GM19023 (cell line): ENCODE data around the gene THSD4.

Source experiments
- ATAC-seq: cut with Tn5 transposase; IDR thresholded peaks from one replicate; pipeline ENCODE4 v1.9.1; 2021; ENCODE audit warnings: mild to moderate bottlenecking, moderate library complexity; ENCODE audit not compliant: unreplicated experiment

Gene THSD4

DNA sequence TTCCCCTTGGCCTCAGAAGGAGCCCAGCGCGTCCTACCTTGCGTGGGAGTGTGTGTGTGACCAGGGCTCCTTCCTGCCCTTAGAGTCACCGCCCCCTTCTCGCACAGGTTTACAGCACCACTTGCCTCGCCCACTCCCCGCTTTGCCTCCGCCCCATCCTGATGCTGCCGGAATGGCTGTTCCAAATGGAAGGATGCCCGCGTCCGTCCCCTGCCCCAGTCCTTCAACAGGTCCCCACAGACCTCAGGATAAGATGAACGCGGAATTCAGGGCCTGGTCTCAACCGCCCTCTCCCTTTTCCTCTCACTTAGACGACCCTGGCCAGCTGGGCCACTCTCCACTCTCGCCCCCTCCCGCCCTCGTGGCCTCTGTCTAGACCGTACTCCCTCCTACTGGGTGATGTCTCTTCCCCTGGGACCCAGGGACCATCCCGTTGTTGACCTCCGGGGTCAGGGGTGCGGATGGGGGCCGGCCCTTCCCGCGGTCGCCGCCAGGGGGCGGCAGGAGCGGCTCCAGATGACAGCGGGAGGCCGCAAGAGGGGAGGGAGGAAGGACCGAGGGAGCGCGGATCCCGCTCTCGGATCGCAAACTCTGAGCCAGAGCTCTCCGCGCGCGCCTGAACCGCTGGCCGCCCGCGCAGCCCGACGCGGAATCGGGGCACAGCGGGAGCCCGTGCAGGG lies at the start of gene THSD4:
Gene THSD4 (plus strand): TSS at position 585 of the 680 bp plus-strand sequence.
- peak; percentile 71 for ATAC-seq

DNA sequence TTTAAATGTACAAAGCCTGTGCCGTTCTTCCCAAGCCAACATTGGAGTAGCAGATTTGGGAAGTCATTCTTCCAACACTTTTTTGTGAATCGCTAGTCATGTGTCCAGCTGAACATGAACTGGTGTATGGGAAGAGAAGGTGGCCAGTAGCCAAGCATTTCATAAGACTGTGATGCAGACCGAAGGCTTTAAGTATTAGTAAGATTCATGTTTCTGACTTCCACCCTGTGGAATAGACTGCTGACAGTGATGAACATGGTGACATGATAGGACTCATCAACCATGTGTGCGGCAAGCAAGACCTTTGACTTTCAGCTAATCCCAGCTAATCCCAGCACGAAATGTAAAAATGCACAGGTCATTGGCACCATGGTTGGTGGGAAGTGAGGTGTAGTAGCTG lies 48.3 kb upstream of the THSD4 start:
- ATAC-seq, result no peak

DNA sequence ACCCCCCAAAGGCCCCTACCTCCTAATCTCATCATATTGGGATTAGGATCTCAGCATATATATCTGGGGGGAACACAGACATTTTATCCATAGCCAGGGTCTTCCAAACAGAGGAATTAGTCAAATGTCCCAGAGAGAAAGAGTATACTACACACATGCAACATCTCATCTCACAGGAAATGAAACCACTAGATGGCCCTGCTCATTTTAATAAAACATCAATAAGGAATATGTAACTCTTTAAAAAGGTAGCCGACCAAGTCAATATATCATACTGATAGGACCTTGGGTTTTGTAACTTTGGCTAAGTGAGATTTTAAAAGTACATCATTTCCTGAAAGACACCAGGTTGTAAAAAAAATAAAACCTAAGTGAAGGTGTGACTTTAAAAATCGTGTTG lies 45.6 kb upstream of the THSD4 start:
- no peak for ATAC-seq

DNA sequence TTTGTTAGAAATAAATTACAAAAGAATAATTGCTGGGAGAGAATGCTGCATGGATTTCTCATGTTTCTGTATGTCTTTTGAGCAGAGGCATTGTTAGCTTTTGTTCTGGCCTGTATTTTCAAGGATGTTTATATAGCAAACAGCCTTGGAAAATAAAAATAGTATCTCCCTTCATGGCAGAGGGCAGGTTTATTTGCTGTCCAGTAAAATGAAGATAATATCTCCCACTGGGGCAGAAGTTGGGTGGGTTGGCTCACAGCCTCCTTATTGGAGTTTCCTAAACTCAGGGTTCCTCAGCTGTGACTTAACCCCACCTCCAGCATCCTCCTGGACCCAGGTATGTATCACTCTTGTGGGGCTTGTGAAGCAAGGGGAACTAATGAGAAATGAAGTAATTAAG lies 43.7 kb upstream of the THSD4 start:
- no peak for ATAC-seq

DNA sequence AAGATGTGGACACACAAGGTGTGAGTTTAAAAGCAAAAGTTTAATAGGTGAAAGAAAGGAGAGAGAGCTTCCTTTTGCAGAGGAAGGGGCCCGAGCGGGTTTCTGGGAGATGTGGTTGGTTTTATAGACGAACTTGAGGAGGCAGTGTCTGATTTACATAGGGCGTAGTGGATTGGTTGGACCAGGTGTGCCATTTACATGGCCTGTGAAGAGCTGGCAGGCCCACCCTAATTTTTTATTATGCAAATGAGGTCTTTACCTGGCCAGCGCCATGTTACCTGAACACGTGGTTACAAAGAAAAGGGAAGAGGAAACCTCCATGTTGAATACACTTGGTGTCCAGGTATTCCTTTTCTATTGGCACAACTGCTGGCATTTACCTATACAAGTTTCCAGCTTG lies 42.8 kb upstream of the THSD4 start:
- no peak for ATAC-seq

DNA sequence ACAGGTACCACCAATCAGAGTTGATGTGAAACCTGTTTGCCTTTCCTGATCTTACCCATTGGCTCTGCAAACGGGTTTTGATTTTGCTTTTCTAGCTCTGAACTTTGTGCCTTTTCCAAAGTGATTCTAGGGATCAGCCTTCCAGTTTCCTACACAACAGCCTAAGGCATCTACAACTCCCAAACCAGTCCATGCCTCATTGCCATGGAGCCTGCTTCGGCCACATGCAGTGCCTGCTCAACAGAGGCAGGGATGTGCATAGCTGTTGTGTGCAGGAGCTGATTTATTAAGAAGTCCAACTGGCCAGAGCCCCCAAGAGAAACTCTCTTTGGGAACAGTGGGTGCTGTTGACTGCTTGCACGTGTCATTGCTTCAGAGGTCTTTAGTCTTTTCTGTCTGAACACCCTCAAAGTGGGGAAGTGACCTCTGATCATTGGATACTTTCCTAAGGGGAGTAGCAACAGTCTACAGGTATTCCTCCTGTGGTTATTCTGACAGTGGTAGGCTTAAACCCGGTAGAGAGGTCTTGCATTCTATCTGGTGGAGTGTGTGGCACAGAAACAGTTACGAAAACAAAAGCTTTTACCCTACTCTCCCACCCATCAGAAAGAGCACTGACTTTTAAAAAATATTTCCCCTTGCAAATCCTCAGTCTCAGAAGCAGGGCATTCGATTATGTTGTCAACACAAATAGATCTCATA lies 36.6 kb upstream of the THSD4 start:
- ATAC-seq, result no peak

DNA sequence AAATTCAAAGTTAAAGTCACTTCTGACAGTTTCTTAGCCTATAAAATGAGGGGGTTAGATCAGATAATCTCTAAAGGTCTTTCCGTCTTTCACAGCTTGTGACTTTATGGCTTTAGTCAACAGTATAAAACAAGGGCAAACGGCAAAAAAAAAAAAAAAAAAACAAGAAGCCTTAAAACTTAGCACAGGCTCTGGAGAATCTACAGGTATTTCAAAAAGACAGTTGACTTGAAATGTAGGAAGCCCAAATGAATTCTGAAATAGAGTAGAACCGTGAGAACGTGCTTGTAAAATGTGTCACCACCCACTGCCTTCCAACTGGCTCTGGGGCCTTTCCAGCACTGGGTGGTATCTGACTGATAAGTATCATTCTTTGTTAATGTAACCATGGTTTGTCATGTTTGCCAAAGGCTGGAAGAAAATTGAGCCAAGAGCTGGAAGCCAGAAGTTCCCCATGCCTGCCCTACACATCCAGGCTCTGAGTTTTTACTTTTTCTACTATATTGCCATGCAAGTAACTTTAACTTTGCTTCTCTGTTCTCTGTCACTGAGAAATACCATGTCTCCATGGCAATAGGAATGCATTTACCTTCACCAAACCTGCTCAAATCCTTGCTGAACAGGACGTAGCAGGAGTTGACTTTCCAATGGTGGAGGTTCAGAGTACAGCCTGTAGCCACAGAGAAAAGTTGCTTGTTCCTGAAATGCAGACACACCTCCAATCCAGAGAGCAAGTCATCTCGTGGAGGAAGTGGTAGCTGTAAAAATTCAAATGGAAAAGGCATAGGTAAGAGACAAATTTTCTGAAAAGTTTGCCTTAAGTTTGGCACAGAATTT lies 35.8 kb upstream of the THSD4 start:
- ATAC-seq, result no peak

DNA sequence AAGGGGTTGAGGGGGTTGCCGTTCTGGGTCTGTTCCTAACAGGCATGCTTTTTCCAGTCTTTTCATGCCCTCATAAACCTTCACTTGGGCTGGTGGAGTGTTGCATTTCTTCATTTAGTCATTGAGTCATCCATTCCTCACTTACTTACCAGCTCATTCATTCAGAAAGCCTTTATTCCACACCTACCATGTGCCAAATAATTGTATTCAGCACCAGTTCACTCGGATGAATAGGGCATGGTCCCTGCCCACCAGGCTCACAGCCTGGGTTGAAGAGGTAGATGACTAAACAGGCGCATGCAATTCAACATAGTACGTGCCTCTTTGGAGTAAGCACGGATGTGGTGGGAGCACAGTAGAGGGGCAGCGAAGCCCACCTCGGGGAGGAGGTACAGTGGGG lies 35.1 kb upstream of the THSD4 start:
- no peak for ATAC-seq

DNA sequence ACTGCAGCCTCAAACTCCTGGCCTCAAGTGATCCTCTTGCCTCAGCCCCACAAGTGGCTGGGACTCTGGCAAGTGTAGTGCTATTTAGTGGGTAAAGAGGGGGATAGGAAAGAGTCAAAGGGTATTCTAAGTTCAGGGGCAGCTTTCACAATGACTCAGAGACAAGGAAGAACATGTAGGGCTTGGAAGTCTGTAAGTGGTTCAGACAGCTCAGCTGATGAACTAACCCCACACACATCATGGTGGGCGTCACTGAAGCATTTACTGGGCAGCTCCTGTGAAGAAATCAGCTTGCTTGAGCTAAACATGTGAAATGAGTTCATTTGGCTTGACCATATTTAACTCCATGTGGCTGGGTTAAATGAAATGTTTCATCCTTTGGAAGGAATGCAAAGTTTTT lies 34.6 kb upstream of the THSD4 start:
- ATAC-seq, result no peak

DNA sequence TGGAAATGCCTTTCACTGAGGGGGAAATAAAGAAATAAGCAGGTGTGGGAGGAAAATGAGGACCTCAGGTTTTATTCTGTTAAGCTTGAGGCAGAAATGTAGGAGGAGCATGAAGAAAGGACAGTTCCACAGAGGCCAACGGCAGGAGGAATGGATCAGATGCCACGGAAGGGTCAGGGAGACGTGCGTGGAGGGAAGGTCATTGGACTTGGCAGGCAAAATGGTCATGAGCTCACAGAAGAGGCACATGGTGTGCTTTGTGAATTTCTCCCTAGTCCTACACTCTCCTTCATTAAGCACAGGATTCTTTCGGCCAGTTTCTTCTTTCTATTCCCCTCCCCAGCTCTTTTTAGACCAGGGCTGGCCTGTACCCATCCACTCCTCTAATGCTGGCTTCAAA lies 32.5 kb upstream of the THSD4 start:
- ATAC-seq, result no peak

DNA sequence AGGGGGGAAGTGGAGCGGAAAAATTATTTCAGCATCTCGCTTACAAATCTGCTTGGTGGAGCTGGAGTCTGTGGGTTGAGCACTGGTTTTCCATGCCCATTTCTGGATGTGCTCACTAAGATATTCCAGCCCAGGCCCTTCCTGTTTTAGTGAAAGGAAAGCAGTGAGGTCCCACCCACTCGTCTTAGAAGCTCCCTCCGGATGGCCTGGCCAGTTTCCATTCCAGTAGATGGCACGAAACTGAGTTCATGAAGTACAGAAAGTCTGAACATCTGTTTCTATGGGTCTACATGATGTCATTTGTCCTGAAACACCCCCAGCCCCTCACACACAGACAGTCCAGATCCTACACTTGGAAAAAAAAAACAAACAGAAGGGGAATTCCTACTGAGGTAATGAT lies 31.9 kb upstream of the THSD4 start:
- ATAC-seq, result no peak

DNA sequence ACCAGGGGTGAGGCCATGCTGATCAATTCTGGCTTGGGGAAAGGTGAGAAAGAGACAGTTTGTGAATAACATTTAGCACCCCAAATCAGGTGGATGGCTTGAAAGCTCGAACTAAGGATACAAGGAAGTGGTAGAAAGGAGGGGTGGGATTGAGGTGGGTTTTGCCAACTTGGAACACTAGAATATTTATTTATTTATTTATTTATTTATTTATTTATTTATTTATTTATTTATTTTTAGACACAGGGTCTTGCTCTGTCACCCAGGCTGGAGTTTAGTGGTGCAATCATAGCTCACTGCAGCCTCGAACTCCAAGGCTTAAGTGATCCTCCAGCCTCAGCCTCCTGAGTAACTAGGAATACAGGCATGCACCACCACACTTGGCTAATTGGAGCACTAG lies 31.0 kb upstream of the THSD4 start:
- ATAC-seq, result no peak

DNA sequence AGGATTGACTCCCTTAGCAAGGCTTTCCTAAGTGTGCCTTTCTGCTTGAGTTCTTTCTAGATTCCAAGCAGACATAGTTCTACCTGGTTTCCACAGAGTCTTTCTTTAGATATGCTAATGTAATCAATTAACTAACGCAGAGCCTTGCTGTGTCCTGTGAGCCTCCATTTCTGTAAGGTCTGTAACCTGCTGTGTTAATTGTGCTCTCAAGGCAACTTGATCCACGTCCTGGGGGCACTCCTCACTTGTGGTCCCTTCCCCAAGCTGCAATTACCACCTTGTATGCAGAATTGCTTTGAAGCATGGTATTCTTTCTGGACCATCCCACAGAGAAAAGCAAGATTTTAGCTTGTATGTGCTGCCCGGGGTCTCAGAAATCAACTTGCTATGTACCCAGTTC lies 29.5 kb upstream of the THSD4 start:
- ATAC-seq, result no peak

DNA sequence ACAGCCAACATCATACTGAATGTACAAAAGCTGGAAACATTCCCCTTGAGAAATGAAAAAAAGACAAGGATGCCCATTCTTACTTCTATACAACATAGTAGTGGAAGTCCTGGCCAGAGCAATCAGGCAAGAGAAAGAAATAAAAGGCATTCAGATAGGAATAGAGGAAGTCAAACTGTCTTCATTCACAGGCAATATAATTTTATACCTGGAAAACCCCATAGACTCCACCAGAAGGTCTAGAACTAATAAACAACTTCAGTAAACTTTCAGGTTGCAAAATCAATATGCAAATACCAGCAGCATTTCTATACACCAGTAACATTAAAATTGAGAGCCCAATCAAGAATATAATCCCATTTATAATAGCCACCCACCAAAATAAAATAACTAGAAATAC lies 27.1 kb upstream of the THSD4 start:
- no peak for ATAC-seq

DNA sequence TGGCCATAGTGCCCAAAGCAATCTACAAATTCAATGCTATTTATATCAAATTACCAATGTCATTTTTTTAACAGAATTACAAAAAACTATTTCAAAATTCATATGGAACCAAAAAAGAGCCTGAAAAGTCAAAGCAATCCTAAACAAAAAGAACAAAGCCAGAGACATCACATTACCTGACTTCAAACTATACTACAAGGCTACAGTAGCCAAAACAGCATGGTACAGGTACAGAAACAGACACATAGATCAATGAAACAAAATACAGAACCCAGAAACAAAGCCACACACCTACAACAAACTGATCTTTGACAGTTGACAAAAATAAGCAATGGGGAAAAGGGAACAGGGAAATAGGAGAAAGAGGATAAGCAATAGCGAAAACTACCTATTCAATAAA lies 26.6 kb upstream of the THSD4 start:
- no peak for ATAC-seq

DNA sequence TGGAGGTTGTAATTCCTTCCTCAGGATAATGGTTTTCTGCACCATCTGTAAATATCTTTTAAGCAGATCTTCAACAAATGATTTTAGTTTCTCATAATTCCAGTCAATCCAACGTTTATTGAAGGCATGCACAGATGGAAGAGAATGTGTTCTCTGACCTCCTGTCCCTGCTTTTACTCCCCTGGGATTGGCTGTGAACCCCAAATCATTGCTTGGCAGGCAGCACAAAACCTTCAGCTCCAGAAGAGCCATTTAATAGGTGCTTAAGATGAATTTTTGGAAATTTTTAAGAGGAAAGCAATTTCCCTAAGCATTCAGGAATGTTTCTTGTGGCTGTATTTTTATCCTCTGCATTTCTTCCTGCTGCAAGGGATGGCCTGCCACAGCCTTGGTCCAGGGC lies 25.5 kb upstream of the THSD4 start:
- no peak for ATAC-seq

DNA sequence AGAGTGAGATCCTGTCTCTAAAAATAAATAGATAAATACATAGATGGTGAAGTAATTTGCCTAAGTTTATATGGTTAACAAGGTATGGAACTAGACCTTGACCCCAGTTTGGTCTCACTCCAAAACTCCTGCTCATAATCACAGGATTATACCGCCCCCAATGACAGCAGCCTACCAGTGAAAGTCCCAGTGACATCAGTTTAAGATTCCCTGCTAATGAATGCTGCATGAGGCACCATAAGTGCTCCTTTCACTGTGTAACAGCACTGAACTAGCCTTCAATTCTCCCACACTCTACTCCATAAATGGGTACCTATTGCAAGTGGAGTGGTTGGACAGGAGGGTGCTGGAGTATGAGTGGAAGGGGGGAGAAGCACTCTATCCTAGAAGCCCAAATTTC lies 23.7 kb upstream of the THSD4 start:
- no peak for ATAC-seq

DNA sequence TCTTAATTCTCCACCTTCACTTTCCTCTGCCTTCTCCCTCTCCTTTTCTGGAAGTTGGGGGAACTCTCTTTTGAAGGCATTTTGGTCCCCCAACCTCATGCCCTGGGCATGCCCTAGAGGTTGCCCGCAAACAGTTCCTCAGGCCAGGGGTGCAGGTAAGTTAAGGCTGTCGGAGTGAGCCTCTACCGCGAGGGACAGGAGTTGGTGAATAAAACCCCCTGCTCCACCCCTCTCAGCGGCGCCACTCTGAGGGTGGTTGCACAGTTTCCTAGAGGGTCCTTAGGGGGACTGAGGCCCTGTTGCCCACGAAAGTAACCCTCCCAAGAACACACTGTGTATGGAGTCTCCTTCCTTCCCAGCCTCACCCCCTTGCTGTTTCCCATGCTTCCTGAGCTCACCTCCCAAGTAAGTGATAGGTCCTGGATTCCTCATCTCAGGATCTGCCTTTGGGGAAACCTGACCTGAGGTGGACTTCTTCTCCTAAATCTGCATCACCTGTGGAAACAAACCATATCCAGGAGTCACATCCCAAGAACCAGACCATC lies 23.1 kb upstream of the THSD4 start:
- ATAC-seq, result no peak

DNA sequence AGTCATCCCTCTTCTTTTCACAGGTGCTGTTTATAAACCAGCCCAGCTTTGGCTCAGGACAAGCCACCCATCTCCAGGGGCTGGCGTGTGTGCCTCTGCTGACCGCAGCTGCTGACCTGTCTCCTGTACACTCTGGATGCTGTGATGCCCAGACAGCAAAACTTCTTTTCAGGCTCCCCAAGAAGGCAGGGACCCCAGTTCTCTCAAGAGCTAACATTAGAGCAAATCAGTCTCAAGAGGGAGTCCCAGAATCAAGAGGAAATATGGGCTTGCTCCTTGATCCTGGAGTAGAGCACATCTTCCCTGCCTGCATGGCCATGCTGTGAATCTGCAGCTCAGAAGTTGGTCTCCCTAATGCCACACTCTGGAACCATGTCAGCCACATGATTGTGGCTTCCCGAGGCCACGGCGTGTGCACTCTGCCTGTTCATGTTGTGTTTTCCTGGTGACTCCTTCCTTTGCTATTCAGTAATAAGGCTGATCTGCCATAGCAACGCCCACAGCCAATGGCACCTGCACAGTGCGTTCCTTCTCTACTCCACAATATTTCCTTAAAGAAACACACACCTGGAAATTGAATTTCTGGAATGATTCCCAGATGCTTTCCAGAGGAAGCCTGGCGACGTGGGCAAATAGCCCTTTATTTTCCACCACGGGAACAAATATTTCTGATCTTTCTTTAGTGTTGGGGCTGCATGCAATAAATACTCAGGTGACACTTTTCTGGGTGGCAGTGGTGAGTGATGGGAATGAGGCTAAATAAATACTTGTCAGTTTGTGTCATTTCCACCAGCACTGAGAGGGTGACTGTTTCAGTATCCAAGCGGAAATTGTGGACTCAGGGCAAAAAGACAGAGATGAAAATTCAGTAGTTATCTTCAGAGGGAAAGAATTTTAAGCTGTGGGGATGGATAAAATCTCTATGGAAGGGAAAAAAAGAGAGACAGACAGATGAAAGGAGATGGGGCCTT lies 21.9 kb upstream of the THSD4 start:
- no peak for ATAC-seq

DNA sequence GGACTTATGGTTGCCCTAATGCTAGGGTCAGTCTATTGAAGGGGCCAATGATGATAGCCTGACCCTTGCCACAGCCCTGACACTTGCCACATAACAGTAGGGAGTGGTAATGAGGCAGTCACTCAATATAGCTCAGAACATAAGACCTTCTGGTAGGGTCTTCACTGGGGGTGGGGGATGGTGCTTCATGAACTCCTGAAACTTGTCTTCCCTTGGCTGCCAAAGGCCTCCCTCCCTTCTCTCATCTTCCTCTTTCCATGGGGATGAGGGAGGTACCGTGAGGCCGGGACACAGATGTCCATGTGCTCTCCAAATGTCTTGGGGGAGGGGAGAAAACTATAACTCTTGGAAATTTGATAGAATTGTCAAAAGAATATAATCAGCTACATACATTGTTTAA lies 21.1 kb upstream of the THSD4 start:
- ATAC-seq, result no peak

DNA sequence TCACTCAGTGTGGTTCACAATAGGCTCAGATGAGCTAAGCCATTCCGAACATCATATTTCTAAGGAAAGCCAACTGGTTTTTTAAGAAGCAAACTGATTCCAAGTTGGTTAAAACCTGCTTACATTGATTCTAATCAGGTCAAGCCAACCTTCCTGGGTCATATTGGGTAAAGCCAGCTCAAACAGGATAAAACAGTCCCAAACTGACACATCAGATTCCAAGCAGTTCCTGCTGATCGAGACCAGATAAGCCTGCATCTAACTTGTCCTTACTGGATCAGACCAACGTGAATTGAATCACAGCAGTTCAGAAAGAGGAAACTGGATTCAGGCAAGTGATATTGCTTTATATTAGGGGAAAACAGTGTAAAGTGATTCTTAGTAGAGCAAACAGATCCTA lies 18.6 kb upstream of the THSD4 start:
- ATAC-seq, result no peak
